Mammary epithelial cell (primary cell): ENCODE results near the gene PHB1.

Experiments used
- CTCF ChIP-seq, 2 donors: IDR thresholded peaks in 1 of 2; conservative IDR thresholded peaks in 1 of 2; 2 replicates each; pipeline ENCODE4 v1.5.1; 2011 to 2012; ENCODE audit warnings: inconsistent platforms in 2 of 2, low read length in 2 of 2, mild to moderate bottlenecking in 2 of 2, control low read depth in 1 of 2, low read depth in 1 of 2; ENCODE audit not compliant: insufficient read depth in 1 of 2; ENCODE audit errors: extremely low read depth in 1 of 2
- EZH2 ChIP-seq: IDR thresholded peaks from 2 replicates; pipeline ENCODE4 v1.6.1; 2012; ENCODE audit warnings: low read length, inconsistent platforms, borderline replicate concordance

GRCh38 chr17:49409066-49409465, 5.6 kb downstream of the PHB1 start:
- TF ChIP-seq EZH2 (no peak), CTCF (conservative IDR thresholded peaks at IDR 0.05 in 1 of 2, IDR thresholded peaks at IDR 0.05 in 1 of 2; ENCODE audit: extremely low read depth in 1 of 2, insufficient read depth in 1 of 2, low read depth in 1 of 2, low read length in 2 of 2) (no peak)
